ENCODE data around the gene NECTIN1.

NECTIN1 gene

DNA sequence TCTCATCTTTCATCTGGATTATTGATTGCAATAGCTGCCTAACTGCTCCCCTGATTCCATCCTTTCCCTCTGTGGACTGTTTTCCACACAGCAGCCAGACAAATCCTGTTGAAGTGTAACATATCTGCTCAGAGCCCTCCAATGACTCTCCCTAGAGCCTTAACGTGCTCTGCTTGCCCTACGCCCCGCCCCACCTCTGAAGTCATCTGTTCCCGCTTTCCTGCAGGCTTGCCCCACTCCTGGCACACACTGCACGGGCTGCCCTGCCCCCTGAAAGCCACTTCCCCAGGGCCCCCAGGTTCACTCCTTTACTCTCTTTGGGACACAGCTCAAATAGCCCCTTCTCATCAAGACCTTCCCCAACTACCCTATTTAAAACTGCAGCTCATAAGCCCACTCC is 59.5 kb downstream of the NECTIN1 start:
- ATAC-seq, result no peak
- no peak for TF ChIP-seq ESRRG (CRISPR knock-in tag; IDR thresholded peaks at IDR 0.05)
- no peak for TF ChIP-seq ISL1 (CRISPR knock-in tag; IDR thresholded peaks at IDR 0.05)
- no peak for TF ChIP-seq SNAI2 (CRISPR knock-in tag; IDR thresholded peaks at IDR 0.05)
- TF ChIP-seq PPARA (CRISPR knock-in tag; IDR thresholded peaks at IDR 0.05; ENCODE audit: borderline replicate concordance), result no peak
- TF ChIP-seq ZFP3 (CRISPR knock-in tag; IDR thresholded peaks at IDR 0.05), result no peak
- TF ChIP-seq RARB (CRISPR knock-in tag; IDR thresholded peaks at IDR 0.05), result no peak
- TF ChIP-seq GLIS3 (CRISPR knock-in tag; IDR thresholded peaks at IDR 0.05), result no peak
- TF ChIP-seq, protein P1, sequence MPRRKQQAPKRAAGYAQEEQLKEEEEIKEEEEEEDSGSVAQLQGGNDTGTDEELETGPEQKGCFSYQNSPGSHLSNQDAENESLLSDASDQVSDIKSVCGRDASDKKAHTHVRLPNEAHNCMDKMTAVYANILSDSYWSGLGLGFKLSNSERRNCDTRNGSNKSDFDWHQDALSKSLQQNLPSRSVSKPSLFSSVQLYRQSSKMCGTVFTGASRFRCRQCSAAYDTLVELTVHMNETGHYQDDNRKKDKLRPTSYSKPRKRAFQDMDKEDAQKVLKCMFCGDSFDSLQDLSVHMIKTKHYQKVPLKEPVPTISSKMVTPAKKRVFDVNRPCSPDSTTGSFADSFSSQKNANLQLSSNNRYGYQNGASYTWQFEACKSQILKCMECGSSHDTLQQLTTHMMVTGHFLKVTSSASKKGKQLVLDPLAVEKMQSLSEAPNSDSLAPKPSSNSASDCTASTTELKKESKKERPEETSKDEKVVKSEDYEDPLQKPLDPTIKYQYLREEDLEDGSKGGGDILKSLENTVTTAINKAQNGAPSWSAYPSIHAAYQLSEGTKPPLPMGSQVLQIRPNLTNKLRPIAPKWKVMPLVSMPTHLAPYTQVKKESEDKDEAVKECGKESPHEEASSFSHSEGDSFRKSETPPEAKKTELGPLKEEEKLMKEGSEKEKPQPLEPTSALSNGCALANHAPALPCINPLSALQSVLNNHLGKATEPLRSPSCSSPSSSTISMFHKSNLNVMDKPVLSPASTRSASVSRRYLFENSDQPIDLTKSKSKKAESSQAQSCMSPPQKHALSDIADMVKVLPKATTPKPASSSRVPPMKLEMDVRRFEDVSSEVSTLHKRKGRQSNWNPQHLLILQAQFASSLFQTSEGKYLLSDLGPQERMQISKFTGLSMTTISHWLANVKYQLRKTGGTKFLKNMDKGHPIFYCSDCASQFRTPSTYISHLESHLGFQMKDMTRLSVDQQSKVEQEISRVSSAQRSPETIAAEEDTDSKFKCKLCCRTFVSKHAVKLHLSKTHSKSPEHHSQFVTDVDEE (CRISPR knock-in tag; IDR thresholded peaks at IDR 0.05), result no peak
- TF ChIP-seq BACH2 (CRISPR knock-in tag; IDR thresholded peaks at IDR 0.05; ENCODE audit: borderline replicate concordance), result no peak
- TF ChIP-seq TCF4 (CRISPR knock-in tag; IDR thresholded peaks at IDR 0.05; ENCODE audit: borderline replicate concordance), result no peak
- no peak for TF ChIP-seq ZNF70 (CRISPR knock-in tag; IDR thresholded peaks at IDR 0.05)
- TF ChIP-seq TOX (CRISPR knock-in tag; IDR thresholded peaks at IDR 0.05; ENCODE audit: borderline replicate concordance), result no peak
- TF ChIP-seq ZC3H10 (CRISPR knock-in tag; IDR thresholded peaks at IDR 0.05), result no peak
- TF ChIP-seq ARNTL (CRISPR knock-in tag; IDR thresholded peaks at IDR 0.05; ENCODE audit: borderline replicate concordance, low read depth), result no peak
- no peak for TF ChIP-seq CSDC2 (CRISPR knock-in tag; IDR thresholded peaks at IDR 0.05)
- no peak for TF ChIP-seq ZNF8 (CRISPR knock-in tag; IDR thresholded peaks at IDR 0.05)
- no peak for TF ChIP-seq ZNF565 (CRISPR knock-in tag; conservative IDR thresholded peaks at IDR 0.05; ENCODE audit: low read depth)
- TF ChIP-seq OSR1 (CRISPR knock-in tag; IDR thresholded peaks at IDR 0.05), result no peak
- TF ChIP-seq, protein P2, sequence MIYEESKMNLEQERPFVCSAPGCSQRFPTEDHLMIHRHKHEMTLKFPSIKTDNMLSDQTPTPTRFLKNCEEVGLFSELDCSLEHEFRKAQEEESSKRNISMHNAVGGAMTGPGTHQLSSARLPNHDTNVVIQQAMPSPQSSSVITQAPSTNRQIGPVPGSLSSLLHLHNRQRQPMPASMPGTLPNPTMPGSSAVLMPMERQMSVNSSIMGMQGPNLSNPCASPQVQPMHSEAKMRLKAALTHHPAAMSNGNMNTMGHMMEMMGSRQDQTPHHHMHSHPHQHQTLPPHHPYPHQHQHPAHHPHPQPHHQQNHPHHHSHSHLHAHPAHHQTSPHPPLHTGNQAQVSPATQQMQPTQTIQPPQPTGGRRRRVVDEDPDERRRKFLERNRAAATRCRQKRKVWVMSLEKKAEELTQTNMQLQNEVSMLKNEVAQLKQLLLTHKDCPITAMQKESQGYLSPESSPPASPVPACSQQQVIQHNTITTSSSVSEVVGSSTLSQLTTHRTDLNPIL (CRISPR knock-in tag; IDR thresholded peaks at IDR 0.05; ENCODE audit: low read depth), result no peak
- TF ChIP-seq, protein P3, sequence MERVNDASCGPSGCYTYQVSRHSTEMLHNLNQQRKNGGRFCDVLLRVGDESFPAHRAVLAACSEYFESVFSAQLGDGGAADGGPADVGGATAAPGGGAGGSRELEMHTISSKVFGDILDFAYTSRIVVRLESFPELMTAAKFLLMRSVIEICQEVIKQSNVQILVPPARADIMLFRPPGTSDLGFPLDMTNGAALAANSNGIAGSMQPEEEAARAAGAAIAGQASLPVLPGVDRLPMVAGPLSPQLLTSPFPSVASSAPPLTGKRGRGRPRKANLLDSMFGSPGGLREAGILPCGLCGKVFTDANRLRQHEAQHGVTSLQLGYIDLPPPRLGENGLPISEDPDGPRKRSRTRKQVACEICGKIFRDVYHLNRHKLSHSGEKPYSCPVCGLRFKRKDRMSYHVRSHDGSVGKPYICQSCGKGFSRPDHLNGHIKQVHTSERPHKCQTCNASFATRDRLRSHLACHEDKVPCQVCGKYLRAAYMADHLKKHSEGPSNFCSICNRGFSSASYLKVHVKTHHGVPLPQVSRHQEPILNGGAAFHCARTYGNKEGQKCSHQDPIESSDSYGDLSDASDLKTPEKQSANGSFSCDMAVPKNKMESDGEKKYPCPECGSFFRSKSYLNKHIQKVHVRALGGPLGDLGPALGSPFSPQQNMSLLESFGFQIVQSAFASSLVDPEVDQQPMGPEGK (CRISPR knock-in tag; IDR thresholded peaks at IDR 0.05; ENCODE audit: borderline replicate concordance), result no peak

DNA sequence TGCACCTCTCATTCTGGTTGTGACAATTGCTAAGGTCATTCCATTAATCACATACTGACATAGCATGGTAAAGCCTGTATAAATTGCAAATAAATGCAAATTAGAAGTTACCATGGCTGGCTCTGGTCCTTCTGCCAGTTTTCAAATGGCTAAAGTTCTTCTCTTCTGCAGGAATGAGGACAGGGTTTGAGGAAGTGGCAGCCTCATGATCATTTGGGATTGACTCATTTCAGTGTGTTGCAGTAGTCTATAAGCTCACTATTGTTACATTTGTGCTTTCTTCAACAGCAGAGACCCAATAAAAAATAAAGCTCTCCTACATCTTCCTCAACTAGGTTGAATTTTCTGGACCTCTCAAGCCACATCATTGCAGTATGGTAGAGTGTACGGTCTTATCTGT is 60.3 kb downstream of the NECTIN1 start:
- no peak for ATAC-seq

DNA sequence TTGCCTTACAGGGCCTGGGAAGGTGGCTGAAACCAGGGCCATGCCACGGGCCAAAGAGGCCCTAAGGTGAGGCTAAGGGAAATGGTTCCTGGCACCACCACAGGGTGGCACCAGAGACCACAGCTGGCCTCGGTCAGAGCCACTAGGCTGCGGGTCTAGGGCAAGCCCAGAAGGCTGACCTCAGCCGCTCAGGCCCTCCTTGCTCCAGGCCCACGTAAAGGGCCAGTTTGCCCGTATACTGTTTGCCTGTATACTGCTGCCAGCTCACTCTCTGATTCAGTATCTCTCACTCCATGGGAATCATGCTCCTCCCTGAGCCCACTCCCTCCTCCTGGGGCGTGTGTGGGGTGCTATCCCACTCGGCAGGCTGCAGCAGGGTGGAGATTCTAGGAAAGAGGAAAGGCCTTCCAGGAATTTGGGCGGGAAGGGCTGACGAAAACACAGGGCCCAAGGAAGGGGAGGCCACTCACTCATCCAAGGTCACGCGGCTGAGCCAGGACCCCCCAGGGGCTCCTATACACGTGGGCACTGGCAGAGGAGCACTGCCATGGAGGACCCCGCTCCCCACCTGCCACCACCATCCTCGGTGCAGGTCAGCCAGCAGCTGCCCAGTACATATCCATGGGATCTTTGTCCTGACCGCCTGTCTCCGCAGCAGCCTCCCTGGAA is 62.4 kb downstream of the NECTIN1 start:
- TF ChIP-seq, protein P1 (CRISPR knock-in tag; IDR thresholded peaks at IDR 0.05), result no peak
- TF ChIP-seq SNAI2 (CRISPR knock-in tag; IDR thresholded peaks at IDR 0.05) (no peak), ZC3H10 (CRISPR knock-in tag; IDR thresholded peaks at IDR 0.05) (no peak), ZFP30 (CRISPR knock-in tag; IDR thresholded peaks at IDR 0.05) (no peak), GLIS3 (CRISPR knock-in tag; IDR thresholded peaks at IDR 0.05) (no peak), ZNF70 (CRISPR knock-in tag; IDR thresholded peaks at IDR 0.05) (no peak), ZNF565 (CRISPR knock-in tag; conservative IDR thresholded peaks at IDR 0.05; ENCODE audit: low read depth) (no peak)
- TF ChIP-seq, protein P4, sequence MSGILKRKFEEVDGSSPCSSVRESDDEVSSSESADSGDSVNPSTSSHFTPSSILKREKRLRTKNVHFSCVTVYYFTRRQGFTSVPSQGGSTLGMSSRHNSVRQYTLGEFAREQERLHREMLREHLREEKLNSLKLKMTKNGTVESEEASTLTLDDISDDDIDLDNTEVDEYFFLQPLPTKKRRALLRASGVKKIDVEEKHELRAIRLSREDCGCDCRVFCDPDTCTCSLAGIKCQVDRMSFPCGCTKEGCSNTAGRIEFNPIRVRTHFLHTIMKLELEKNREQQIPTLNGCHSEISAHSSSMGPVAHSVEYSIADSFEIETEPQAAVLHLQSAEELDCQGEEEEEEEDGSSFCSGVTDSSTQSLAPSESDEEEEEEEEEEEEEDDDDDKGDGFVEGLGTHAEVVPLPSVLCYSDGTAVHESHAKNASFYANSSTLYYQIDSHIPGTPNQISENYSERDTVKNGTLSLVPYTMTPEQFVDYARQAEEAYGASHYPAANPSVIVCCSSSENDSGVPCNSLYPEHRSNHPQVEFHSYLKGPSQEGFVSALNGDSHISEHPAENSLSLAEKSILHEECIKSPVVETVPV (CRISPR knock-in tag; IDR thresholded peaks at IDR 0.05), result no peak
- TF ChIP-seq, protein P3 (CRISPR knock-in tag; IDR thresholded peaks at IDR 0.05; ENCODE audit: borderline replicate concordance), result no peak
- TF ChIP-seq, protein P5, sequence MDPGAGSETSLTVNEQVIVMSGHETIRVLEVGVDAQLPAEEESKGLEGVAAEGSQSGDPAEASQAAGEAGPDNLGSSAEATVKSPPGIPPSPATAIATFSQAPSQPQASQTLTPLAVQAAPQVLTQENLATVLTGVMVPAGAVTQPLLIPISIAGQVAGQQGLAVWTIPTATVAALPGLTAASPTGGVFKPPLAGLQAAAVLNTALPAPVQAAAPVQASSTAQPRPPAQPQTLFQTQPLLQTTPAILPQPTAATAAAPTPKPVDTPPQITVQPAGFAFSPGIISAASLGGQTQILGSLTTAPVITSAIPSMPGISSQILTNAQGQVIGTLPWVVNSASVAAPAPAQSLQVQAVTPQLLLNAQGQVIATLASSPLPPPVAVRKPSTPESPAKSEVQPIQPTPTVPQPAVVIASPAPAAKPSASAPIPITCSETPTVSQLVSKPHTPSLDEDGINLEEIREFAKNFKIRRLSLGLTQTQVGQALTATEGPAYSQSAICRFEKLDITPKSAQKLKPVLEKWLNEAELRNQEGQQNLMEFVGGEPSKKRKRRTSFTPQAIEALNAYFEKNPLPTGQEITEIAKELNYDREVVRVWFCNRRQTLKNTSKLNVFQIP (CRISPR knock-in tag; IDR thresholded peaks at IDR 0.05; ENCODE audit: borderline replicate concordance, low read depth), result no peak
- ATAC-seq, result peak; percentile 99

More for the DNA sequence above, 60.3 kb downstream of the NECTIN1 start:
- TF ChIP-seq TCF4 (CRISPR knock-in tag; IDR thresholded peaks at IDR 0.05; ENCODE audit: borderline replicate concordance) (no peak), OSR1 (CRISPR knock-in tag; IDR thresholded peaks at IDR 0.05) (no peak), ZNF565 (CRISPR knock-in tag; conservative IDR thresholded peaks at IDR 0.05; ENCODE audit: low read depth) (no peak), ZNF70 (CRISPR knock-in tag; IDR thresholded peaks at IDR 0.05) (no peak)

Measured in SK-N-SH treated with all-trans-retinoic acid at 6 μM for 48 hours (cell line).